Measurements from ENCODE around the gene CWC25. TPM values are rescaled to one million over a fixed set of nuclear protein-coding genes. Genes with fewer than 3 reads are reported as not detected.
"Not testable (repeated sequence)": the region's sequence is repeated elsewhere in the genome, so short reads cannot be mapped to it uniquely, and the experiment has no call there.

The CWC25 gene
- polyA plus RNA-seq, 3 donors, result 24.6 to 33.0 (median 28.6) TPM

GRCh38 chr17:38855101-38855714 lies 30.1 kb upstream of the CWC25 start:
- DNase-seq, result not testable (repeated sequence)

GRCh38 chr17:38853292-38854219 lies 28.4 kb upstream of the CWC25 start, which contains the start of gene RPL23:
Gene RPL23, minus strand, starts transcription at chr17:38853721. Its CDS starts 11 bp downstream, at chr17:38853710.
- DNase-seq, result peak; percentile 99

- no peak for DNase-seq
Measured at GRCh38 chr17:38852771-38853291, 27.7 kb upstream of the CWC25 start.

- DNase-seq, result no peak
Measured at GRCh38 chr17:38851434-38851833, 26.3 kb upstream of the CWC25 start.

- no peak for DNase-seq
Measured at GRCh38 chr17:38850374-38850773, 25.3 kb upstream of the CWC25 start.

- no peak for DNase-seq
Measured at GRCh38 chr17:38848939-38849605, 24.0 kb upstream of the CWC25 start.

- no peak for DNase-seq
Measured at GRCh38 chr17:38848557-38848891, 23.4 kb upstream of the CWC25 start.

- no peak for DNase-seq
Measured at GRCh38 chr17:38844261-38844757, 19.2 kb upstream of the CWC25 start.

- DNase-seq, result no peak
Measured at GRCh38 chr17:38825762-38826247, 684 bp upstream of the CWC25 start.

GRCh38 chr17:38815576-38816193 lies 9.4 kb downstream of the CWC25 start:
- DNase-seq, result no peak

- DNase-seq, result no peak
Measured at GRCh38 chr17:38809828-38810227, 15.3 kb downstream of the CWC25 start.

- no peak for DNase-seq
Measured at GRCh38 chr17:38800237-38800760, 24.8 kb downstream of the CWC25 start.

- peak; percentile 97 for DNase-seq
Measured at GRCh38 chr17:38799501-38800236, 25.5 kb downstream of the CWC25 start, which contains the start of gene PIP4K2B. Gene PIP4K2B, minus strand, starts transcription at chr17:38799556. Its CDS starts 132 bp downstream, at chr17:38799424.

GRCh38 chr17:38798614-38799500 lies 26.3 kb downstream of the CWC25 start:
- peak; percentile 29 for DNase-seq

- no peak for DNase-seq
Measured at GRCh38 chr17:38797828-38798227, 27.3 kb downstream of the CWC25 start.

GRCh38 chr17:38797158-38797490 lies 28.0 kb downstream of the CWC25 start:
- DNase-seq, result no peak

- no peak for DNase-seq
Measured at GRCh38 chr17:38796451-38797157, 28.5 kb downstream of the CWC25 start.

- DNase-seq, result no peak
Measured at GRCh38 chr17:38794221-38794620, 30.9 kb downstream of the CWC25 start.

GRCh38 chr17:38791162-38791561 lies 34.0 kb downstream of the CWC25 start:
- DNase-seq, result no peak
